Body of pancreas (tissue), 4 donors: ENCODE data around the gene ITIH4.

Experiments used
- CTCF ChIP-seq, 7 experiments: fragments of 450-650 bp in 4 of 7; fragments of 200-600 bp in 3 of 7; sonication (generic) in 3 of 7; IDR thresholded peaks; one replicate each; pipeline ENCODE4 v1.5.1; 2016 to 2019; ENCODE audit warnings: antibody characterized with exemption in 7 of 7
- POLR2A ChIP-seq, 3 donors: fragments of 450-650 bp; IDR thresholded peaks; one replicate each; pipeline ENCODE4 v1.6.1; 2016; ENCODE audit warnings: antibody characterized with exemption in 3 of 3, mild to moderate bottlenecking in 2 of 3

DNA sequence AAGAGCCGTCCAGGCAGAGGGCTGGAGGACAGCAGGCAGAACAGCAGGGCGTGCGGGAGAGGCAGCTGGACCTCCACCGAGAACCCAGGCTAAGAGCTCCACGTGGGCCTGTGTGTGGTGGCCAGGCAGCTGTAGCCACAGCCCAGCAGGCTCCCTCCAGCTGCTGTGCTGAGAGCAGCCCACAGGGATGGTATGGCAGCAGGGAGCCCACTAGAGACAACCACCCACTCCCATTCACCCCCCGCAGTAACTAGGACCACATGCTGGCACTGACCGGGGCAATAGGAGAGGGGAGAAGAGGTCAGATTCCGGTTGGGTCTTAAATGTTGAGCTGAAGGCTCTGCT, 29.9 kb upstream of the ITIH4 start:
- no peak for TF ChIP-seq POLR2A (IDR thresholded peaks at IDR 0.05)
- TF ChIP-seq CTCF (IDR thresholded peaks at IDR 0.05): no peak
